ENCODE results near the gene NEURL4. TPM values are rescaled to one million over a fixed set of nuclear protein-coding genes. Genes with fewer than 3 reads are reported as not detected.

NEURL4 gene
- total RNA-seq, 4 donors from 2014 or later: 10.4 to 16.1 (median 11.5) TPM

GRCh38 chr17:7321466-7321865 lies 7.7 kb downstream of the NEURL4 start:
- DNase-seq (ENCODE audit: low spot score) (no peak), ATAC-seq (ENCODE audit: low FRiP score) (no peak)
- TF ChIP-seq, protein P1, sequence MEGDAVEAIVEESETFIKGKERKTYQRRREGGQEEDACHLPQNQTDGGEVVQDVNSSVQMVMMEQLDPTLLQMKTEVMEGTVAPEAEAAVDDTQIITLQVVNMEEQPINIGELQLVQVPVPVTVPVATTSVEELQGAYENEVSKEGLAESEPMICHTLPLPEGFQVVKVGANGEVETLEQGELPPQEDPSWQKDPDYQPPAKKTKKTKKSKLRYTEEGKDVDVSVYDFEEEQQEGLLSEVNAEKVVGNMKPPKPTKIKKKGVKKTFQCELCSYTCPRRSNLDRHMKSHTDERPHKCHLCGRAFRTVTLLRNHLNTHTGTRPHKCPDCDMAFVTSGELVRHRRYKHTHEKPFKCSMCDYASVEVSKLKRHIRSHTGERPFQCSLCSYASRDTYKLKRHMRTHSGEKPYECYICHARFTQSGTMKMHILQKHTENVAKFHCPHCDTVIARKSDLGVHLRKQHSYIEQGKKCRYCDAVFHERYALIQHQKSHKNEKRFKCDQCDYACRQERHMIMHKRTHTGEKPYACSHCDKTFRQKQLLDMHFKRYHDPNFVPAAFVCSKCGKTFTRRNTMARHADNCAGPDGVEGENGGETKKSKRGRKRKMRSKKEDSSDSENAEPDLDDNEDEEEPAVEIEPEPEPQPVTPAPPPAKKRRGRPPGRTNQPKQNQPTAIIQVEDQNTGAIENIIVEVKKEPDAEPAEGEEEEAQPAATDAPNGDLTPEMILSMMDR (IDR thresholded peaks at IDR 0.05): no peak

- no peak for ATAC-seq (ENCODE audit: low FRiP score)
- TF ChIP-seq, protein P1 (IDR thresholded peaks at IDR 0.05): no peak
- no peak for DNase-seq (ENCODE audit: low spot score)
These were observed 10.8 kb downstream of the NEURL4 start for GRCh38 chr17:7318121-7318860.

DNA sequence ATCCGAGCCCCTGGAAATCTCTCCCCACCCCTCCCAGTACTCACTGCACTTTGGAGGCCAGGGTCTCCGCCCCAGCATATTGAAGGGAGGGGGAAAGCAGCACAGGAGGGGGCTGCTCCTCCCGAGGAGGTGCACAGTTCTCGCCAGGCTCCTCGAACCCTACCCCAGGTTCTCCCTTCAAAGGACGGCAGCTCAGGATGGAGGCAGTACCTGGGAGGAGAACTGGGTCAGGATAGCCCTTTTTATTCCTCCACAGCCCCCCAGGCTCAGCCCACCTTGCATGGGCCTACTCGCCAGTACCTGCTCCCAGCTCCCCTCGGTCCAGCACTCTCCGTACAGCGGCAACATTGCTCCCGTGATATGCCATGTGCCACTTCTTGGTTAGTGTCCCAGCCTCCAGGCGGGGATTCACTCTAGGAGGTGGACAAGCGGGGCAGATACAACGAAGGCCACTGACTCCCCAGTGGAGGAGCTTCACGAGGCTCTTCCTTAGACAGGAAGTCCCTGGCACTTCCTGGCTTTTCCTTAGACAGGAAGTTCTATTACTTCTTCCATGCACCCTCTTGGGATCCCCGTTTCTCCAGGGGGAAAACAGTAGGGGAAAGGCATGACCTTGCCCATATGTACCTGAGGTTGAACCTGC lies 11.9 kb downstream of the NEURL4 start:
- TF ChIP-seq, protein P1 (IDR thresholded peaks at IDR 0.05): no peak

GRCh38 chr17:7315570-7316235 lies 13.4 kb downstream of the NEURL4 start:
- ATAC-seq (ENCODE audit: low FRiP score) (no peak), DNase-seq (ENCODE audit: low spot score) (no peak)
- TF ChIP-seq, protein P1 (IDR thresholded peaks at IDR 0.05): no peak

More for the DNA sequence above, 11.9 kb downstream of the NEURL4 start:
- no peak for DNase-seq (ENCODE audit: low spot score)
- no peak for ATAC-seq (ENCODE audit: low FRiP score)

GRCh38 chr17:7314719-7315569 lies 14.2 kb downstream of the NEURL4 start, which contains the start of gene GPS2:
GPS2 (minus strand) TSS chr17:7315360; CDS start chr17:7315052, 308 bp downstream.
- ATAC-seq (ENCODE audit: low FRiP score): peak; percentile 68
- peak; percentile 82 for DNase-seq (ENCODE audit: low spot score)
- TF ChIP-seq, protein P1 (IDR thresholded peaks at IDR 0.05): no peak

DNA sequence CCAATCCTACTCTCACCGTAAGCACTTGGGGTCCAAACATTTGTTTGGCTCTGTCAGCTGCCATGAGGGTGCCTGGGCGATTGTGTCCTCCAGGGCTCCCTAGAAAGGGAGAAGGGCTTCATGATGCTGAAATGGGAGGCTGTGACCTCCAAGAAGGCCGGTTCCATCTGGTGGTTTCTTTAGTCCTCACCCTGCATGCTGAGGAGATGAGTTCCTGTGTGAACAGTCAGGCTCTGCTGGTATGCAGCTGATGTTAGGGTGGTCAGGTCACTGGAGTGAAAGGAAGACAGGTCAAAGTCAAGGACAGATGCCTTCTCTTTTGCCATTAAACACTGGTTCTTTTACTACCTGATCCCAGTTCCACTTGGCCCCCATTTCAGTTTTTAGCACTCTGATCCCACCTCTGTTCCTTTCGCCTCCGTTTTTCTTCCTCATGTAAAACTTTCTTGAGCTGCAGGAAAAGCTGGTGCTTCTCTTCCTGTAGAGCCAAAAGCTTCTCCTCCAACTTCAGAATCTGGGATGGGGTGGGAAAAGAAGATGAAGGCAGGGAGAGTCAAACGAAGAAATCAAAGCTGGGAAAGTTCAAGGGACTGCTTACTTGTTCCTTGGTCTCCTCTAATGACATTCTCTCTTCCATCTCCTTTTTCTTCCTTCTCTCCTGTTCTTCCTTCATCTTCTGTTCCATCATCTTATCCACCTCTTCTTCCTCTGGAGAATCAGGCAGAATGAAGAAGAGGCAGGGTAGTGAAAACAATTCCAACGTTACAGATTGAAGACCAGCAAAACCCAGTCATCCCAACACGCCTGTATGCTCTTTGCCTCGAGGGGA lies 15.0 kb downstream of the NEURL4 start:
- ATAC-seq (ENCODE audit: low FRiP score): no peak
- no peak for DNase-seq (ENCODE audit: low spot score)
- TF ChIP-seq, protein P1 (IDR thresholded peaks at IDR 0.05): no peak
